SK-N-SH (cell line): ENCODE data around the gene R3HDM4.

Experiments used
- CTCF ChIP-seq: fragments of 200-600 bp; sonication (generic); IDR thresholded peaks from 2 replicates; pipeline ENCODE4 v1.6.1; 2017; ENCODE audit warnings: antibody characterized with exemption, mild to moderate bottlenecking, moderate library complexity
- ELF1 ChIP-seq: IDR thresholded peaks from 2 replicates; pipeline ENCODE4 v1.4.0; 2012
- REST ChIP-seq: IDR thresholded peaks from 2 replicates; pipeline ENCODE4 v1.6.1; 2012; ENCODE audit warnings: mild to moderate bottlenecking, low read depth, low read length, moderate library complexity

GRCh38 chr19:947090-947706, 34.2 kb upstream of the R3HDM4 start:
- TF ChIP-seq ELF1 = no peak
- no peak for TF ChIP-seq REST
- TF ChIP-seq CTCF = no peak
